HFFc6 (cell line): Measurements from ENCODE around the gene UBALD2. TPM values are rescaled to one million over a fixed set of nuclear protein-coding genes. Genes with fewer than 3 reads are reported as not detected.
A peak's percentile ranks its signal among the peaks of the same experiment; 100 is the strongest.

ENCODE experiments used
- DNase-seq: peaks from one replicate; pipeline ENCODE4 v3.0.0-alpha.2; 2018
- H3K27ac Mint-ChIP-seq: 2 replicates; pipeline ENCODE4 v1.8.0; 2020; ENCODE audit warnings: mild to moderate bottlenecking, mixed read lengths
- H3K27me3 Mint-ChIP-seq: 2 replicates; pipeline ENCODE4 v1.8.0; 2021; ENCODE audit warnings: mild to moderate bottlenecking, moderate library complexity, mixed read lengths; ENCODE audit not compliant: insufficient read depth
- H3K36me3 Mint-ChIP-seq: 2 replicates; pipeline ENCODE4 v1.8.0; 2021; ENCODE audit warnings: low read depth, mixed read lengths
- H3K4me1 Mint-ChIP-seq: 2 replicates; pipeline ENCODE4 v1.8.0; 2020; ENCODE audit warnings: low read depth, mixed read lengths
- H3K4me3 Mint-ChIP-seq: 2 replicates; pipeline ENCODE4 v1.8.0; 2020; ENCODE audit warnings: mild to moderate bottlenecking, moderate library complexity, mixed read lengths
- H3K9me3 Mint-ChIP-seq: 2 replicates; pipeline ENCODE4 v1.8.0; 2020; ENCODE audit warnings: mild to moderate bottlenecking, mixed read lengths
- CTCF ChIP-seq: fragments of 200-600 bp; sonication (generic); IDR thresholded peaks from 2 replicates; pipeline ENCODE4 v1.5.0; 2021; ENCODE audit warnings: antibody characterized with exemption, mild to moderate bottlenecking
- total RNA-seq, 6 experiments: library from RNA; stranded (reverse); fragmentation: NEBNext Ultra II Directional; extraction: Animal tissue kit (Norgen Biotek cat#: 25700); gene quantifications; 2 replicates in 1 of 6; 3 replicates in 5 of 6; pipeline ENCODE4 v1.2.3, GENCODE V29; 2021

Gene UBALD2
- total RNA-seq, 6 experiments from 2014 or later: 24.5 to 35.7 (median 30.5) TPM

GRCh38 chr17:76277300-76278267 is 12.4 kb downstream of the UBALD2 start:
- H3K27ac Mint-ChIP-seq: peak overlapping the region; percentile 86
- no peaks in the 10 kb centered on the region for H3K9me3 Mint-ChIP-seq
- no peak for TF ChIP-seq CTCF
- no peak for DNase-seq
- no peak overlapping the region for H3K4me3 Mint-ChIP-seq
- peaks cover 5% of the 10 kb centered on the region; the same call in 1 of the 2 replicates for H3K27me3 Mint-ChIP-seq
- H3K4me1 Mint-ChIP-seq: peaks cover 20% of the 10 kb centered on the region
- H3K36me3 Mint-ChIP-seq: no peaks in the 10 kb centered on the region

GRCh38 chr17:76278268-76278908 is 13.2 kb downstream of the UBALD2 start:
- Mint-ChIP-seq H3K4me3 (no peak overlapping the region), H3K27me3 (no peaks in the 10 kb centered on the region; the same call in 1 of the 2 replicates), H3K36me3 (no peaks in the 10 kb centered on the region), H3K9me3 (no peaks in the 10 kb centered on the region), H3K4me1 (peaks cover 20% of the 10 kb centered on the region), H3K27ac (no peak overlapping the region)
- no peak for DNase-seq
- no peak for TF ChIP-seq CTCF

- Mint-ChIP-seq H3K27me3 (no peaks in the 10 kb centered on the region; the same call in 1 of the 2 replicates), H3K4me1 (peaks cover 20% of the 10 kb centered on the region), H3K4me3 (no peak overlapping the region), H3K9me3 (no peaks in the 10 kb centered on the region), H3K27ac (no peak overlapping the region), H3K36me3 (no peaks in the 10 kb centered on the region)
- peak; percentile 59 for DNase-seq
- TF ChIP-seq CTCF: peak; percentile 100
Measured at GRCh38 chr17:76278952-76279741, 14.0 kb downstream of the UBALD2 start.

GRCh38 chr17:76279742-76280287 is 14.7 kb downstream of the UBALD2 start:
- no peaks in the 10 kb centered on the region; the same call in 1 of the 2 replicates for H3K27me3 Mint-ChIP-seq
- no peak overlapping the region for H3K4me3 Mint-ChIP-seq
- H3K9me3 Mint-ChIP-seq: no peaks in the 10 kb centered on the region
- no peak for DNase-seq
- H3K36me3 Mint-ChIP-seq: no peaks in the 10 kb centered on the region
- no peak; the same call in none of the 2 replicates for TF ChIP-seq CTCF
- peaks cover 20% of the 10 kb centered on the region for H3K4me1 Mint-ChIP-seq
- no peak overlapping the region for H3K27ac Mint-ChIP-seq

- Mint-ChIP-seq H3K27ac (no peak overlapping the region), H3K4me3 (no peak overlapping the region), H3K4me1 (peaks cover 20% of the 10 kb centered on the region), H3K36me3 (no peaks in the 10 kb centered on the region), H3K9me3 (no peaks in the 10 kb centered on the region), H3K27me3 (no peaks in the 10 kb centered on the region; the same call in 1 of the 2 replicates)
- DNase-seq: no peak
- no peak for TF ChIP-seq CTCF
Measured at GRCh38 chr17:76280650-76281049, 15.5 kb downstream of the UBALD2 start.
